CD4-positive, alpha-beta T cell (primary cell): ENCODE measurements around the gene RIOX2. TPM values are rescaled to one million over a fixed set of nuclear protein-coding genes. Genes with fewer than 3 reads are reported as not detected.

Experiments used
- ATAC-seq: fragments of 200-7000 bp; cut with Tn5 transposase; one replicate; pipeline ENCODE4 v1.10.0; 2022; ENCODE audit warnings: mild to moderate bottlenecking; ENCODE audit not compliant: poor library complexity
- CTCF ChIA-PET: fragments of 350-600 bp; sonication (Branson Sonifier 250); formaldehyde crosslinking; loops from one replicate; lab custom pipeline; 2021; ENCODE audit warnings: antibody characterized with exemption, inconsistent platforms; lab: Charles Lee
- POLR2A ChIA-PET: fragments of 350-600 bp; sonication (Branson Sonifier 250); formaldehyde crosslinking; loops from one replicate; lab custom pipeline; 2021; ENCODE audit warnings: antibody characterized with exemption, inconsistent platforms; lab: Charles Lee
- DNase-seq, 14 experiments: peaks; one replicate each; pipeline ENCODE4 v3.0.0-alpha.2; 2013 to 2020; ENCODE audit warnings: mixed read lengths in 2 of 14
- H3K27ac ChIP-seq, 2 donors: one replicate each; pipeline versions ENCODE4 v1.5.1 to v1.7.0; 2013; ENCODE audit warnings: low read length in 2 of 2, low read depth in 1 of 2, mild to moderate bottlenecking in 1 of 2
- H3K27me3 ChIP-seq, 2 experiments: 1 replicate in 1 of 2; 2 replicates in 1 of 2; pipeline versions ENCODE4 v1.6.1 to v1.7.0; 2013; ENCODE audit warnings: low read length in 2 of 2, control low read depth in 1 of 2, mild to moderate bottlenecking in 1 of 2, moderate library complexity in 1 of 2; ENCODE audit not compliant: insufficient read depth in 2 of 2, control insufficient read depth in 1 of 2
- H3K36me3 ChIP-seq: one replicate; pipeline ENCODE4 v1.6.1; 2013; ENCODE audit warnings: low read length, control low read depth; ENCODE audit not compliant: insufficient read depth
- H3K4me1 ChIP-seq: one replicate; pipeline ENCODE4 v1.6.1; 2013; ENCODE audit warnings: low read length, control low read depth; ENCODE audit not compliant: insufficient read depth
- H3K4me3 ChIP-seq: one replicate; pipeline ENCODE4 v1.5.1; 2013; ENCODE audit warnings: mild to moderate bottlenecking, low read length, moderate library complexity
- H3K9me3 ChIP-seq, 2 experiments: 1 replicate in 1 of 2; 2 replicates in 1 of 2; pipeline versions ENCODE4 v1.6.1 to v1.7.0; 2013; ENCODE audit warnings: low read length in 2 of 2, mild to moderate bottlenecking in 2 of 2, control low read depth in 1 of 2, moderate library complexity in 1 of 2; ENCODE audit not compliant: control insufficient read depth in 1 of 2, insufficient read depth in 1 of 2
- H3K27ac Mint-ChIP-seq: one replicate; pipeline ENCODE4 v1.8.0; 2020; ENCODE audit warnings: mixed read lengths
- H3K27me3 Mint-ChIP-seq: one replicate; pipeline ENCODE4 v1.8.0; 2021; ENCODE audit warnings: mixed read lengths
- H3K36me3 Mint-ChIP-seq: one replicate; pipeline ENCODE4 v1.8.0; 2021; ENCODE audit warnings: low read depth, mixed read lengths
- H3K4me1 Mint-ChIP-seq: one replicate; pipeline ENCODE4 v1.8.0; 2021; ENCODE audit warnings: low read depth, mixed read lengths
- H3K4me3 Mint-ChIP-seq: one replicate; pipeline ENCODE4 v1.8.0; 2020; ENCODE audit warnings: mild to moderate bottlenecking, mixed read lengths
- H3K9me3 Mint-ChIP-seq: one replicate; pipeline ENCODE4 v1.8.0; 2020; ENCODE audit warnings: mixed read lengths
- CTCF ChIP-seq: fragments of 200-600 bp; IDR thresholded peaks from one replicate; pipeline ENCODE4 v1.8.0; 2022; ENCODE audit warnings: antibody characterized with exemption, mild to moderate bottlenecking
- intact Hi-C, 2 experiments: fragments of 100-400 bp; cut with DNase I in 1 of 2; cut with micrococcal nuclease in 1 of 2; formaldehyde crosslinking; loops; one replicate each; pipeline versions ENCODE4 v1.15.1 to v1.9.0; 2023 to 2025; cut with DNase I, micrococcal nuclease
- total RNA-seq, 174 experiments: library from RNA in 2 of 174; stranded (reverse) in 2 of 174; gene quantifications; one replicate each; pipeline ENCODE4 v1.2.3 and lab custom pipeline; 2021 to 2026

Gene RIOX2
- total RNA-seq, 2 experiments from 2014 or later: 13.1 to 13.5 TPM

- no peaks in the 10 kb centered on the region for H3K9me3 Mint-ChIP-seq
Measured at GRCh38 chr3:97928986-97929385, 43.2 kb downstream of the RIOX2 start.

GRCh38 chr3:97927704-97928103 is 44.5 kb downstream of the RIOX2 start:
- no peaks in the 10 kb centered on the region for H3K4me1 Mint-ChIP-seq
- no peaks in the 10 kb centered on the region for H3K27me3 Mint-ChIP-seq
- H3K27ac ChIP-seq: no peak overlapping the region
- ChIA-PET POLR2A (no interaction called here), CTCF (no interaction called here)
- ATAC-seq (no peak), DNase-seq (no peak)
- TF ChIP-seq CTCF: no peak
- no peaks in the 10 kb centered on the region for H3K27me3 ChIP-seq
- no peak overlapping the region for H3K4me3 Mint-ChIP-seq
- H3K4me3 ChIP-seq: no peak overlapping the region
- no peaks in the 10 kb centered on the region for H3K9me3 Mint-ChIP-seq
- H3K4me1 ChIP-seq: no peaks in the 10 kb centered on the region
- peaks cover 5% of the 10 kb centered on the region for H3K36me3 ChIP-seq
- intact Hi-C loops: no loop called here
- H3K9me3 ChIP-seq: no peaks in the 10 kb centered on the region
- H3K36me3 Mint-ChIP-seq: peaks cover 13% of the 10 kb centered on the region
- no peak overlapping the region for H3K27ac Mint-ChIP-seq

More at GRCh38 chr3:97928986-97929385, 43.2 kb downstream of the RIOX2 start:
- DNase-seq: no peak
- TF ChIP-seq CTCF: no peak
- Mint-ChIP-seq H3K27me3 (no peaks in the 10 kb centered on the region), H3K36me3 (peaks cover 8% of the 10 kb centered on the region), H3K4me1 (no peaks in the 10 kb centered on the region), H3K4me3 (no peak overlapping the region), H3K27ac (no peak overlapping the region)
- CTCF ChIA-PET: no interaction called here
- intact Hi-C loops: no loop called here
- no peak for ATAC-seq
- no peaks in the 10 kb centered on the region for H3K9me3 ChIP-seq
- POLR2A ChIA-PET: interaction anchor here (1.0 kb wide), 1 partner anchor 107 kb away, joined by 3 read pairs; the partner anchor contains the start of gene CRYBG3
- no peak overlapping the region for H3K4me3 ChIP-seq
- H3K27ac ChIP-seq: no peak overlapping the region
- H3K4me1 ChIP-seq: no peaks in the 10 kb centered on the region
- peaks cover 2% of the 10 kb centered on the region for H3K36me3 ChIP-seq
- no peaks in the 10 kb centered on the region for H3K27me3 ChIP-seq

- no peaks in the 10 kb centered on the region for H3K4me1 ChIP-seq
- no peak for DNase-seq
- Mint-ChIP-seq H3K4me1 (peaks cover 15% of the 10 kb centered on the region), H3K27ac (no peak overlapping the region), H3K27me3 (no peaks in the 10 kb centered on the region), H3K4me3 (no peak overlapping the region), H3K9me3 (peaks cover 5% of the 10 kb centered on the region), H3K36me3 (peaks cover 42% of the 10 kb centered on the region)
- H3K4me3 ChIP-seq: no peak overlapping the region
- no peaks in the 10 kb centered on the region for H3K9me3 ChIP-seq
- POLR2A ChIA-PET: no interaction called here
- CTCF ChIA-PET: no interaction called here
- peaks cover 3% of the 10 kb centered on the region for H3K36me3 ChIP-seq
- H3K27me3 ChIP-seq: no peaks in the 10 kb centered on the region
- no peak for ATAC-seq
- no peak for TF ChIP-seq CTCF
- intact Hi-C loops: loop anchor here in 1 of 2 experiments (10.0 kb wide), 1 partner anchor 57 kb away; the partner anchor contains the start of gene RIOX2
- no peak overlapping the region for H3K27ac ChIP-seq
Measured at GRCh38 chr3:97917813-97918536, 54.3 kb downstream of the RIOX2 start.
